Measurements from ENCODE around the gene UBA3. TPM values are rescaled to one million over a fixed set of nuclear protein-coding genes. Genes with fewer than 3 reads are reported as not detected.

The UBA3 gene
- total RNA-seq, 1 donor from 2014 or later, result 48.3 TPM

GRCh38 chr3:69088063-69088462 lies 7.9 kb upstream of the UBA3 start:
- Histone ChIP-seq H3K27me3 (ENCODE audit: low read depth) (no peaks in the 10 kb centered on the region), H3K9me3 (no peaks in the 10 kb centered on the region), H3K4me1 (peaks cover 84% of the 10 kb centered on the region), H3K27ac (peak overlapping the region; percentile 92), H3K36me3 (no peaks in the 10 kb centered on the region), H3K4me3 (peak overlapping the region; percentile 92)
- no peak for TF ChIP-seq CTCF (IDR thresholded peaks at IDR 0.05)
- intact Hi-C loops (cut with DNase I), result no loop called here
- ATAC-seq, result no peak
- DNase-seq, result no peak

GRCh38 chr3:69087030-69087791 lies 7.0 kb upstream of the UBA3 start:
- no peak for DNase-seq
- H3K4me1 ChIP-seq, result peaks cover 84% of the 10 kb centered on the region
- peak overlapping the region; percentile 92 for H3K4me3 ChIP-seq
- TF ChIP-seq CTCF (IDR thresholded peaks at IDR 0.05), result no peak
- no peaks in the 10 kb centered on the region for H3K36me3 ChIP-seq
- no peaks in the 10 kb centered on the region for H3K27me3 ChIP-seq (ENCODE audit: low read depth)
- ATAC-seq, result no peak
- intact Hi-C loops (cut with DNase I), result no loop called here
- peak overlapping the region; percentile 92 for H3K27ac ChIP-seq
- no peaks in the 10 kb centered on the region for H3K9me3 ChIP-seq

GRCh38 chr3:69085833-69086722 lies 5.9 kb upstream of the UBA3 start:
- H3K27ac ChIP-seq, result peak overlapping the region; percentile 92
- no peaks in the 10 kb centered on the region for H3K36me3 ChIP-seq
- ATAC-seq, result peak; percentile 77 to 81
- TF ChIP-seq CTCF (IDR thresholded peaks at IDR 0.05), result no peak
- H3K9me3 ChIP-seq, result no peaks in the 10 kb centered on the region
- H3K4me3 ChIP-seq, result peak overlapping the region; percentile 92
- peak; percentile 88 for DNase-seq
- intact Hi-C loops (cut with DNase I), result no loop called here
- no peaks in the 10 kb centered on the region for H3K27me3 ChIP-seq (ENCODE audit: low read depth)
- peaks cover 79% of the 10 kb centered on the region for H3K4me1 ChIP-seq

GRCh38 chr3:69085168-69085832 lies 5.1 kb upstream of the UBA3 start:
- H3K27ac ChIP-seq, result peak overlapping the region; percentile 92
- intact Hi-C loops (cut with DNase I), result no loop called here
- no peaks in the 10 kb centered on the region for H3K36me3 ChIP-seq
- DNase-seq (peak; percentile 60), ATAC-seq (peak; percentile 18 to 50)
- H3K27me3 ChIP-seq (ENCODE audit: low read depth), result no peaks in the 10 kb centered on the region
- H3K9me3 ChIP-seq, result no peaks in the 10 kb centered on the region
- no peak for TF ChIP-seq CTCF (IDR thresholded peaks at IDR 0.05)
- peaks cover 79% of the 10 kb centered on the region for H3K4me1 ChIP-seq
- H3K4me3 ChIP-seq, result peak overlapping the region; percentile 92
